Subcutaneous abdominal adipose tissue (tissue), 5 donors: ENCODE measurements around the gene MDH2.
"Not testable (repeated sequence)": the region's sequence is repeated elsewhere in the genome, so short reads cannot be mapped to it uniquely, and the experiment has no call there.

Experiments
- H3K27ac ChIP-seq: one replicate; pipeline ENCODE4 v1.7.0; 2013; ENCODE audit warnings: low read depth, mild to moderate bottlenecking, inconsistent platforms, low read length, moderate library complexity
- H3K27me3 ChIP-seq, 5 donors: one replicate each; pipeline ENCODE4 v1.7.0; 2013; ENCODE audit warnings: low read length in 5 of 5, inconsistent platforms in 1 of 5; ENCODE audit not compliant: control insufficient read depth in 5 of 5, insufficient read depth in 4 of 5
- H3K36me3 ChIP-seq, 5 donors: one replicate each; pipeline ENCODE4 v1.7.0; 2013; ENCODE audit warnings: low read length in 5 of 5; ENCODE audit not compliant: control insufficient read depth in 5 of 5, insufficient read depth in 5 of 5
- H3K4me1 ChIP-seq, 5 donors: one replicate each; pipeline ENCODE4 v1.7.0; 2013; ENCODE audit warnings: low read length in 5 of 5, mild to moderate bottlenecking in 3 of 5, moderate library complexity in 1 of 5; ENCODE audit not compliant: control insufficient read depth in 5 of 5, insufficient read depth in 5 of 5
- H3K4me3 ChIP-seq, 5 donors: one replicate each; pipeline ENCODE4 v1.7.0; 2013; ENCODE audit warnings: low read length in 5 of 5, low read depth in 1 of 5
- H3K9ac ChIP-seq, 5 donors: one replicate each; pipeline ENCODE4 v1.7.0; 2013; ENCODE audit warnings: low read length in 5 of 5, mild to moderate bottlenecking in 4 of 5, moderate library complexity in 3 of 5
- H3K9me3 ChIP-seq, 5 donors: one replicate each; pipeline ENCODE4 v1.7.0; 2013; ENCODE audit warnings: low read length in 5 of 5; ENCODE audit not compliant: control insufficient read depth in 5 of 5
- donor health status: healthy.
- donor health status: healthy.
- donor health status: healthy.
- donor health status: healthy.
- donor health status: healthy.

The MDH2 gene

GRCh38 chr7:76103788-76104187, 55.9 kb downstream of the MDH2 start:
- not testable (repeated sequence) for H3K36me3 ChIP-seq, H3K9ac ChIP-seq, H3K4me3 ChIP-seq, H3K4me1 ChIP-seq, H3K9me3 ChIP-seq, H3K27me3 ChIP-seq, H3K27ac ChIP-seq

GRCh38 chr7:76106130-76106529, 58.2 kb downstream of the MDH2 start:
- not testable (repeated sequence) for H3K9ac ChIP-seq, H3K27ac ChIP-seq, H3K4me1 ChIP-seq, H3K9me3 ChIP-seq, H3K4me3 ChIP-seq, H3K27me3 ChIP-seq, H3K36me3 ChIP-seq

- no peaks in the 10 kb centered on the region for H3K4me1 ChIP-seq
- H3K9ac ChIP-seq = no peak overlapping the region
- H3K36me3 ChIP-seq = no peaks in the 10 kb centered on the region
- H3K27me3 ChIP-seq = peaks cover 0 to 3% (median 0%) of the 10 kb centered on the region in 5 donors
- no peaks in the 10 kb centered on the region for H3K9me3 ChIP-seq
- no peak overlapping the region for H3K4me3 ChIP-seq
- no peak overlapping the region for H3K27ac ChIP-seq
Observed at GRCh38 chr7:76106893-76107292, 59.0 kb downstream of the MDH2 start.

- peak overlapping the region in 1 of 5 donors; percentile 56 for H3K9ac ChIP-seq
- H3K9me3 ChIP-seq = no peaks in the 10 kb centered on the region
- no peaks in the 10 kb centered on the region for H3K4me1 ChIP-seq
- no peak overlapping the region for H3K4me3 ChIP-seq
- no peaks in the 10 kb centered on the region for H3K36me3 ChIP-seq
- no peaks in the 10 kb centered on the region for H3K27me3 ChIP-seq
- no peak overlapping the region for H3K27ac ChIP-seq
Observed at GRCh38 chr7:76108540-76109233, 60.8 kb downstream of the MDH2 start.

GRCh38 chr7:76113042-76113630, 65.2 kb downstream of the MDH2 start:
- H3K4me1 ChIP-seq, H3K27ac ChIP-seq, H3K9ac ChIP-seq, H3K4me3 ChIP-seq, H3K27me3 ChIP-seq, H3K36me3 ChIP-seq, H3K9me3 ChIP-seq: not testable (repeated sequence)

- H3K4me3 ChIP-seq, H3K9ac ChIP-seq, H3K27me3 ChIP-seq, H3K27ac ChIP-seq, H3K36me3 ChIP-seq, H3K9me3 ChIP-seq, H3K4me1 ChIP-seq: not testable (repeated sequence)
Observed at GRCh38 chr7:76114742-76115141, 66.8 kb downstream of the MDH2 start.
